ENCODE measurements around the gene HCK.

HCK gene

GRCh38 chr20:32068174-32068573 lies 16.1 kb downstream of the HCK start:
- TF ChIP-seq TAF1 (IDR thresholded peaks at IDR 0.05; ENCODE audit: borderline replicate concordance, insufficient read depth, low read length): no peak
- TF ChIP-seq, protein P1, sequence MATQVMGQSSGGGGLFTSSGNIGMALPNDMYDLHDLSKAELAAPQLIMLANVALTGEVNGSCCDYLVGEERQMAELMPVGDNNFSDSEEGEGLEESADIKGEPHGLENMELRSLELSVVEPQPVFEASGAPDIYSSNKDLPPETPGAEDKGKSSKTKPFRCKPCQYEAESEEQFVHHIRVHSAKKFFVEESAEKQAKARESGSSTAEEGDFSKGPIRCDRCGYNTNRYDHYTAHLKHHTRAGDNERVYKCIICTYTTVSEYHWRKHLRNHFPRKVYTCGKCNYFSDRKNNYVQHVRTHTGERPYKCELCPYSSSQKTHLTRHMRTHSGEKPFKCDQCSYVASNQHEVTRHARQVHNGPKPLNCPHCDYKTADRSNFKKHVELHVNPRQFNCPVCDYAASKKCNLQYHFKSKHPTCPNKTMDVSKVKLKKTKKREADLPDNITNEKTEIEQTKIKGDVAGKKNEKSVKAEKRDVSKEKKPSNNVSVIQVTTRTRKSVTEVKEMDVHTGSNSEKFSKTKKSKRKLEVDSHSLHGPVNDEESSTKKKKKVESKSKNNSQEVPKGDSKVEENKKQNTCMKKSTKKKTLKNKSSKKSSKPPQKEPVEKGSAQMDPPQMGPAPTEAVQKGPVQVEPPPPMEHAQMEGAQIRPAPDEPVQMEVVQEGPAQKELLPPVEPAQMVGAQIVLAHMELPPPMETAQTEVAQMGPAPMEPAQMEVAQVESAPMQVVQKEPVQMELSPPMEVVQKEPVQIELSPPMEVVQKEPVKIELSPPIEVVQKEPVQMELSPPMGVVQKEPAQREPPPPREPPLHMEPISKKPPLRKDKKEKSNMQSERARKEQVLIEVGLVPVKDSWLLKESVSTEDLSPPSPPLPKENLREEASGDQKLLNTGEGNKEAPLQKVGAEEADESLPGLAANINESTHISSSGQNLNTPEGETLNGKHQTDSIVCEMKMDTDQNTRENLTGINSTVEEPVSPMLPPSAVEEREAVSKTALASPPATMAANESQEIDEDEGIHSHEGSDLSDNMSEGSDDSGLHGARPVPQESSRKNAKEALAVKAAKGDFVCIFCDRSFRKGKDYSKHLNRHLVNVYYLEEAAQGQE (IDR thresholded peaks at IDR 0.05; ENCODE audit: insufficient read depth in 1 of 2, low read depth in 2 of 2, low read length in 2 of 2): no peak
- TF ChIP-seq SIN3A (IDR thresholded peaks at IDR 0.05; ENCODE audit: borderline replicate concordance, insufficient read depth, low read length): no peak
- no peak for TF ChIP-seq POLR2AphosphoS5 (IDR thresholded peaks at IDR 0.05; ENCODE audit: low read depth, low read length)
- no peak for TF ChIP-seq FOXP2 (optimal IDR thresholded peaks at IDR 0.05; ENCODE audit: borderline replicate concordance, extremely low read depth, extremely low read length, insufficient read depth)

DNA sequence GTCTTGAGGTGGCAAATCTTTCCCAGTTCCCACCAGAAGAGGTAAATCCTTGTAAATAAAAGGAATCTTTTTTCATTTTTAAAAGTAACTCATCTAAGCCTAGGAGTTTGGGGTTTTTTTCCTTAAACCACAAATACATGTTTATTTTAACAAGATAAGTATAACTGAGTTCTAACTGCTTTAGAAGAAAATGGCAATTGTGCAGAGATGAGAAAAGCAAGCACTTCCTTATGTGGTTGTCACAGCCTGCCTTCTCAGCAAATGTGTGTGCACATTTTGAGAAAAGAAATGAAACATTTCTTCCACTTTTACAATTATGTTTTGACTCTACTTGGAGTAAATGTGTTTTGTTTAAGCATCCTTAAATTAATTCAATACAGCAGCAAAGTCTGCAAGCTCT lies 17.7 kb downstream of the HCK start:
- TF ChIP-seq, protein P1 (IDR thresholded peaks at IDR 0.05; ENCODE audit: insufficient read depth in 1 of 2, low read depth in 2 of 2, low read length in 2 of 2): no peak
- TF ChIP-seq SIN3A (IDR thresholded peaks at IDR 0.05; ENCODE audit: borderline replicate concordance, insufficient read depth, low read length) (no peak), POLR2AphosphoS5 (IDR thresholded peaks at IDR 0.05; ENCODE audit: low read depth, low read length) (no peak), TAF1 (IDR thresholded peaks at IDR 0.05; ENCODE audit: borderline replicate concordance, insufficient read depth, low read length) (no peak), FOXP2 (optimal IDR thresholded peaks at IDR 0.05; ENCODE audit: borderline replicate concordance, extremely low read depth, extremely low read length, insufficient read depth) (no peak)

DNA sequence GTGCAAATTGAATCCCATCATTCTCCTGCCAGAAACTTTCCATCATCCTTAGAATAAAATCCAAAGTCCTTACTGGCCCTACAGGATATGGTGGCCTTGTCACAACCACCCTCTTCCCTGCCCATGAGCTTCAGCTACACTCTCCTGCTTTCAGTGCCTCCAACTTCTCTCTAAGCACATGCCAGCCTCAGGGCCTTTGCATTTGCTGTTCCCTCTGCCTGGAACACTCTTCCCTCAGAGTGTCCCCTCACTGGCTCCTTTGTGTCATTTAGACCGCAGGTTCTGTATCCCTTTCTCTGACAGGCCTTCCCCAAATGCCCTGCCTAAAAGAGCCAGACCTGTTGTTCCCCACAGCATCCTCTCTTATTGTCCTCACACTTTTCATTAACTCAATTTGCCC lies 18.2 kb downstream of the HCK start:
- TF ChIP-seq SIN3A (IDR thresholded peaks at IDR 0.05; ENCODE audit: borderline replicate concordance, insufficient read depth, low read length): no peak
- TF ChIP-seq FOXP2 (optimal IDR thresholded peaks at IDR 0.05; ENCODE audit: borderline replicate concordance, extremely low read depth, extremely low read length, insufficient read depth): no peak
- no peak for TF ChIP-seq POLR2AphosphoS5 (IDR thresholded peaks at IDR 0.05; ENCODE audit: low read depth, low read length)
- TF ChIP-seq, protein P1 (IDR thresholded peaks at IDR 0.05; ENCODE audit: insufficient read depth in 1 of 2, low read depth in 2 of 2, low read length in 2 of 2): no peak
- no peak for TF ChIP-seq TAF1 (IDR thresholded peaks at IDR 0.05; ENCODE audit: borderline replicate concordance, insufficient read depth, low read length)

DNA sequence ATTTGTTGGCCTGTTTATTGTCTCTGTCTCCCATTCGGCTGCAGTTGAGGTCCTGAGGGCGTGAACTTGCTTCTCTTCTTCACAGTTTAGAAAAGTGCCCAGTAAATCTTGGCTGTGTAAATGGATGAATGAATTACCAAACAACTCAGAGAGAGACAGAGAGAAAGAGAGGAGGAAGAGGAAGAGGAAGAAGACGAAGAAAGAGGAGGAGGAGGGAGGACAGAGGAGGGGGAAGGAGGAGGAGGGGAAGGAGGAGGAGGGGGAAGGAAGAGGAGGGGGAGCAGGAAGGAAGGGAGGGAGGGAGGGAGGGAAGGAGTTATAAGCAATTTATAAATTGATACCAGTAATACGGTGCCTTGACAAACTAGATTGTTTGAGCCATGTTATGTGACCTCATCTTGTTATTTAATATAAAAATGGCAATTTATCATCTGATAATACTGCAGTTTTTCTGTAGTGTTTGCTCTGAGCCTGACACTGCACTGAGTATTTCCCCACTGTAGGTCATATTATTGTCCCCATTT lies 18.7 kb downstream of the HCK start:
- TF ChIP-seq SIN3A (IDR thresholded peaks at IDR 0.05; ENCODE audit: borderline replicate concordance, insufficient read depth, low read length) (no peak), FOXP2 (optimal IDR thresholded peaks at IDR 0.05; ENCODE audit: borderline replicate concordance, extremely low read depth, extremely low read length, insufficient read depth) (no peak), POLR2AphosphoS5 (IDR thresholded peaks at IDR 0.05; ENCODE audit: low read depth, low read length) (no peak), TAF1 (IDR thresholded peaks at IDR 0.05; ENCODE audit: borderline replicate concordance, insufficient read depth, low read length) (no peak)
- TF ChIP-seq, protein P1 (IDR thresholded peaks at IDR 0.05; ENCODE audit: insufficient read depth in 1 of 2, low read depth in 2 of 2, low read length in 2 of 2): no peak

All from PFSK-1 (cell line).